ENCODE data around the gene HMCN2. TPM values are rescaled to one million over a fixed set of nuclear protein-coding genes. Genes with fewer than 3 reads are reported as not detected.

HMCN2 gene
- total RNA-seq, 1 experiment from 2014 or later, result 8.6 TPM

DNA sequence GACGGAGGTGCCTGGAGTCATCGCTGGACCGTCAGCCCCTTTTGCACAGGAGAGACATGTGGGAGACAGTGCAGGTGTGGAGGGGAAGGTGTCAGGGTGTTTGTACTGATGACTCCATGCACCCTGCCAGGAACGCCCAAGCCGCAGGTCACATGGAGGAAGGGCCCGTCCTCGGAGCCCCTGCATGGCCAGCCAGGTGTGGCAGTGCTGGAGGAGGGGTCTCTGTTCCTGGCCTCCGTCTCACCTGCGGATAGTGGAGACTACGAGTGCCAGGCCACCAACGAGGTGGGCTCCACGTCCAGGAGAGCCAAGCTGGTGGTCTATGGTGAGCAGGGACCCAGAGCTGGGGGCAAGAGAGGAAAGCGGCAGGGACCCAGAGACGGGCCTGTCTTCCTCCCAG lies 81.5 kb downstream of the HMCN2 start:
- Mint-ChIP-seq H3K27me3 (ENCODE audit: low read depth) (no peaks in the 10 kb centered on the region), H3K4me1 (peaks cover 2 to 3% of the 10 kb centered on the region in 2 experiments; a peak in 3 of 4 replicates), H3K9me3 (no peaks in the 10 kb centered on the region), H3K27ac (peak overlapping the region in 2 of 3 experiments; percentile 68 to 96; a peak in 3 of 7 replicates), H3K4me3 (no peak overlapping the region), H3K36me3 (ENCODE audit: insufficient read depth in 1 of 3, low read depth in 3 of 3) (no peaks in the 10 kb centered on the region)
- H3K56ac ChIP-seq (ENCODE audit: insufficient read length, low read depth, low read length), result no peak overlapping the region
- no peaks in the 10 kb centered on the region for H3K23me2 ChIP-seq (ENCODE audit: insufficient read length, low read depth, low read length, poor library complexity, severe bottlenecking)
- no peaks in the 10 kb centered on the region for H3K9me3 ChIP-seq (ENCODE audit: control insufficient read depth, low read depth, low read length)
- H4K5ac ChIP-seq (ENCODE audit: insufficient read length, low read depth, low read length), result no peak overlapping the region
- no peak overlapping the region for H3K23ac ChIP-seq (ENCODE audit: insufficient read length, low read depth, low read length)
- H3K27ac ChIP-seq (ENCODE audit: insufficient read length, low read depth, low read length), result no peak overlapping the region
- no peak overlapping the region for H2BK12ac ChIP-seq (ENCODE audit: insufficient read length, low read depth, low read length)
- H3K4ac ChIP-seq (ENCODE audit: low read depth, low read length), result no peak overlapping the region
- H3K18ac ChIP-seq (ENCODE audit: insufficient read length, low read depth, low read length), result no peak overlapping the region
- H2BK15ac ChIP-seq (ENCODE audit: low read depth, low read length), result no peak overlapping the region
- H2AK5ac ChIP-seq (ENCODE audit: insufficient read length, low read length), result no peak overlapping the region
- H4K8ac ChIP-seq (replicated peaks; ENCODE audit: insufficient read length, low read depth, low read length), result no peak overlapping the region
- H3K27me3 ChIP-seq (ENCODE audit: insufficient read depth, low read length), result no peaks in the 10 kb centered on the region
- no CpG with 5 or more reads among the region's 14 CpGs for WGBS (ENCODE audit: extremely low coverage, insufficient read length, low lambda C conversion rate)
- H4K91ac ChIP-seq (ENCODE audit: insufficient read length, low read depth, low read length), result no peak overlapping the region
- no peaks in the 10 kb centered on the region for H4K20me1 ChIP-seq (ENCODE audit: control insufficient read depth, insufficient read depth, insufficient read length)
- H3K79me2 ChIP-seq (ENCODE audit: insufficient read depth, low read length), result no peaks in the 10 kb centered on the region
- DNase-seq, result no peak
- no peak overlapping the region for H2BK20ac ChIP-seq (ENCODE audit: low read depth, low read length, poor library complexity, severe bottlenecking)
- H2AFZ ChIP-seq (ENCODE audit: low read length), result no peak overlapping the region
- no peak overlapping the region for H3K9ac ChIP-seq (ENCODE audit: extremely low read depth, insufficient read length, low read length)
- H2BK120ac ChIP-seq (ENCODE audit: low read depth, low read length, poor library complexity, severe bottlenecking), result no peak overlapping the region
- H3K4me2 ChIP-seq (ENCODE audit: insufficient read depth, insufficient read length, low read length), result no peak overlapping the region
- H3K14ac ChIP-seq (ENCODE audit: insufficient read depth, low read length), result no peak overlapping the region; the same call in 1 of the 2 replicates
- TF ChIP-seq, protein P1, sequence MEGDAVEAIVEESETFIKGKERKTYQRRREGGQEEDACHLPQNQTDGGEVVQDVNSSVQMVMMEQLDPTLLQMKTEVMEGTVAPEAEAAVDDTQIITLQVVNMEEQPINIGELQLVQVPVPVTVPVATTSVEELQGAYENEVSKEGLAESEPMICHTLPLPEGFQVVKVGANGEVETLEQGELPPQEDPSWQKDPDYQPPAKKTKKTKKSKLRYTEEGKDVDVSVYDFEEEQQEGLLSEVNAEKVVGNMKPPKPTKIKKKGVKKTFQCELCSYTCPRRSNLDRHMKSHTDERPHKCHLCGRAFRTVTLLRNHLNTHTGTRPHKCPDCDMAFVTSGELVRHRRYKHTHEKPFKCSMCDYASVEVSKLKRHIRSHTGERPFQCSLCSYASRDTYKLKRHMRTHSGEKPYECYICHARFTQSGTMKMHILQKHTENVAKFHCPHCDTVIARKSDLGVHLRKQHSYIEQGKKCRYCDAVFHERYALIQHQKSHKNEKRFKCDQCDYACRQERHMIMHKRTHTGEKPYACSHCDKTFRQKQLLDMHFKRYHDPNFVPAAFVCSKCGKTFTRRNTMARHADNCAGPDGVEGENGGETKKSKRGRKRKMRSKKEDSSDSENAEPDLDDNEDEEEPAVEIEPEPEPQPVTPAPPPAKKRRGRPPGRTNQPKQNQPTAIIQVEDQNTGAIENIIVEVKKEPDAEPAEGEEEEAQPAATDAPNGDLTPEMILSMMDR (conservative IDR thresholded peaks at IDR 0.05), result no peak
- H3K4me1 ChIP-seq (ENCODE audit: insufficient read depth, low read length), result no peaks in the 10 kb centered on the region
- H2BK5ac ChIP-seq (ENCODE audit: insufficient read length, low read length), result no peak overlapping the region
- no peak overlapping the region for H3T11ph ChIP-seq (ENCODE audit: low read length)
- H3K79me1 ChIP-seq (ENCODE audit: insufficient read depth, low read depth, low read length, poor library complexity, severe bottlenecking), result no peaks in the 10 kb centered on the region

Measured in H9 (cell line).